Spleen (tissue), 7 donors: Measurements from ENCODE around the gene KDM5B.

Experiments
- POLR2A ChIP-seq, 3 donors: fragments of 450-650 bp; IDR thresholded peaks; one replicate each; pipeline ENCODE4 v1.5.1; 2017; ENCODE audit warnings: antibody characterized with exemption in 3 of 3, mild to moderate bottlenecking in 1 of 3
- TF ChIP-seq, protein P1 (sequence below), 11 experiments: fragments of 200-600 bp in 7 of 11; fragments of 450-650 bp in 4 of 11; sonication (generic) in 4 of 11; IDR thresholded peaks in 8 of 11; conservative IDR thresholded peaks in 3 of 11; 1 replicate in 7 of 11; 2 replicates in 4 of 11; pipeline versions ENCODE4 v1.4.0 to v1.8.0; 2016 to 2021; ENCODE audit warnings: antibody characterized with exemption in 11 of 11, inconsistent platforms in 4 of 11, mild to moderate bottlenecking in 1 of 11
- donor health status: DM: no; HTN: no; CAD: no; lungs with moderate emphysema.
- donor health status: DM: no; HTN: no; CAD: no.
- donor health status: DM: no; HTN: no; CAD: no.

DNA sequence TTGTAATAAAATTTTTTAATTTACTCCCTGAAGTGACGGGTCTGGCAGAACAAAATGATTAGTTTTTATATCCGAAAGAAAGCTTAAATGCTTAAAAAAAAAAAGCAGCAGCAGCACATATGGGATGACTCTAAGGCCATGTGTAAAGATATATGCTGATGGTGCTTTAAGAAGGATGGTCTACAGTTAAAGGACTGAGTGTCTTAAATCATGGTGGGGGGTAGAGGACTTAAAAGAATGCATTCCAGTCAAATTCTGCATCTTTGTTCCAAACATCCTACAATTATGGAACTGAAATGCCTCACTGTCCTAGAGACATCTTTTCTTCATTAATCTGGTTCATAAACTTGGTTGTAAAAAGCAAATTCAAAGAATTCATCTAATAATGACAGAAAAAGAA is 7.0 kb downstream of the KDM5B start:
- TF ChIP-seq, protein P1, sequence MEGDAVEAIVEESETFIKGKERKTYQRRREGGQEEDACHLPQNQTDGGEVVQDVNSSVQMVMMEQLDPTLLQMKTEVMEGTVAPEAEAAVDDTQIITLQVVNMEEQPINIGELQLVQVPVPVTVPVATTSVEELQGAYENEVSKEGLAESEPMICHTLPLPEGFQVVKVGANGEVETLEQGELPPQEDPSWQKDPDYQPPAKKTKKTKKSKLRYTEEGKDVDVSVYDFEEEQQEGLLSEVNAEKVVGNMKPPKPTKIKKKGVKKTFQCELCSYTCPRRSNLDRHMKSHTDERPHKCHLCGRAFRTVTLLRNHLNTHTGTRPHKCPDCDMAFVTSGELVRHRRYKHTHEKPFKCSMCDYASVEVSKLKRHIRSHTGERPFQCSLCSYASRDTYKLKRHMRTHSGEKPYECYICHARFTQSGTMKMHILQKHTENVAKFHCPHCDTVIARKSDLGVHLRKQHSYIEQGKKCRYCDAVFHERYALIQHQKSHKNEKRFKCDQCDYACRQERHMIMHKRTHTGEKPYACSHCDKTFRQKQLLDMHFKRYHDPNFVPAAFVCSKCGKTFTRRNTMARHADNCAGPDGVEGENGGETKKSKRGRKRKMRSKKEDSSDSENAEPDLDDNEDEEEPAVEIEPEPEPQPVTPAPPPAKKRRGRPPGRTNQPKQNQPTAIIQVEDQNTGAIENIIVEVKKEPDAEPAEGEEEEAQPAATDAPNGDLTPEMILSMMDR (IDR thresholded peaks at IDR 0.05 in 8 of 11, conservative IDR thresholded peaks at IDR 0.05 in 3 of 11) = no peak
- no peak for TF ChIP-seq POLR2A (IDR thresholded peaks at IDR 0.05)
